NCI-H774 (cell line): ENCODE results near the gene HDAC11.
"Not testable (repeated sequence)": the region's sequence is repeated elsewhere in the genome, so short reads cannot be mapped to it uniquely, and the experiment has no call there.

Experiments
- DNase-seq: peaks from one replicate; lab custom pipeline; 2025; lab: John Stamatoyannopoulos, UW

HDAC11 gene

DNA sequence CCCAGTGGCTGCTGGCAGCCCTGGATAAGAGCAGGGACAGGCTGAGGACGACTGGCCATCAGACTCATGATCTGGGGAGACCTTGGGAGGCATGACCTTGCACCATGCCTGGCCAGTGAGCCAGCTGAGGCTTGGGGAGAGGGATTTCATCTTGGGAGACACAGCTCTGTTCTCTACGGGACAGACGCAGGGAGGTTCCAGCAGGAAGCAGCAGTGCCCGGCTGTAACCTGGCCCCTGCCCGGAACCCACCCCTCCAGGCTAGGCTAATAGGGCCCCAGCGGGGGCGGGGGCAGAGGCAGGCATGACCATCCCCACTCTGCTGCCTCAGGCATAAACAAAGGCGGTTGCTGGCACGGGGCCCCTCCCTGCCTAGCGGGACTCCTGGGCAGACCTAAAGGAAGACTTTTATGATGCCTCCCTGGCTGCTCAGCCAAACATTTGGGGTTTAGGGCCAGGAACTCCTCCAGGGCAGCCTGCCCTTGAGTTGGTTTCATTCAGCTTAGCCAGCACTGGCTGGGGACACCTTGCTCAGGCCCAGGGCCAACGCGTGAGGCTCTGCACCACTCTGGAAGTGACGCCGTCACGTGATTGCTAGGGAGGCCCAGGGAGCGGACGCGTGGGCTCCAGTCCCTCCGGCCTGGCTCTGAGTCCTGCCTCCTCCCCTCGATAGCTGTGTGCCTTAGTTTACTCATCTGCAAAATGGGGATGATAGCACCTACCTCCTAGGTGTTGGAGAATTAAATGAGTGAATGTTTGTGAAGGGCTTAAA lies 27.6 kb downstream of the HDAC11 start:
- no peak for DNase-seq

GRCh38 chr3:13508496-13508895 lies 28.4 kb downstream of the HDAC11 start:
- no peak for DNase-seq

DNA sequence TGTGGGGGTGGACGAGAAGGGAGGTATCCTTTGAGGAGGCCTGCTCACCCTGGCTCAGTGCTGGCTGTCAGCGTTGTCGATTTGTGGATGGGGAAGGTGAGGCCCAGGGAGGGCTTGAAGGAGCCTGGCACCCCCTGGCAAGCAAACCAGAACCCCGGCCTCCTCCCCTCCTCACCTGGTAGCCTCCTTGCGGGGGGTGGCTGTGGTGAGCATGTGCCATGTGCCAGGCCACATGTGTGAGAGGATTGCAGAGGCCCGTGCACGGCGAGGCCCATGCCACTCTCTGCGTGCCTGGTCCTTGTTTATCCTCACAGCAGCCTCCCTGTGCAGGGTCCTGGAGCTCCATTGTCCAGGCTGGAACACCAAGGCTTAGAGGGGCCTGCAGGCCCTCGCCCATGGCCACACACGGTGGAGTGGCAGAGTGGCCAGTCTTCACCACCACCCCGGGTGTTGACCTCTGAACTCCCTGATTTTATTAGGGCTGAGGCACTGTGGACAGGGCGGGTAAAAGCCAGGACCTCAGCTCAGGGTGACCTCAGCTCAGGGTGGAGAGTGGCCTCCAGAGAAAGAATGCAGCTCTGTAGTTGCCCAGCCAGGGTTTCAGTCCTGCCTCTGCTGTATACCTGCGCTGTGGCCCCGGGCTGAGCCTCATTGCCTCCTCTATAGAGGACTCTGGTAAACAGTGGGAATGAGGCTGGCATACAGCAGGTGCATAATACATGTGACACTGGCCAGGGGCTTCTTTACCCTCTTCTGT lies 29.1 kb downstream of the HDAC11 start:
- no peak for DNase-seq

DNA sequence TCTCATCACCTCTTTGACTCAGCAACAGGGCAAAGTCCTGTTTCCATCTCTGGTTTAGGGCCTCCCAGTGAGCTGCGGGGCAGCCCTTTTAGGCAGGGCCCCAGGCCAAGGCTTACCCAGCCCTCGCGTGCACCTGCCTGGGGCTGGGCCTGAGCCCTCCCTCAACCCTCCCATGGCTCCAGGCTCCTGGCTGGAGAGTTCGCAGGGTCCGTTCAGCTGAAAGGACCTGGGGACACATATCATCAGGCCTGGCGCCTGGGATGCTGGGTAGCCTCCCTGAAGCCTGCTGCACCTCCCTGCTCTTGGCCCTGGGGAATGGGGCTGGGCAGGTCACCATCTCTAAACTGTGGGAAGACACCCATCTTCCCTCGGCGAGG lies 29.7 kb downstream of the HDAC11 start:
- no peak for DNase-seq

DNA sequence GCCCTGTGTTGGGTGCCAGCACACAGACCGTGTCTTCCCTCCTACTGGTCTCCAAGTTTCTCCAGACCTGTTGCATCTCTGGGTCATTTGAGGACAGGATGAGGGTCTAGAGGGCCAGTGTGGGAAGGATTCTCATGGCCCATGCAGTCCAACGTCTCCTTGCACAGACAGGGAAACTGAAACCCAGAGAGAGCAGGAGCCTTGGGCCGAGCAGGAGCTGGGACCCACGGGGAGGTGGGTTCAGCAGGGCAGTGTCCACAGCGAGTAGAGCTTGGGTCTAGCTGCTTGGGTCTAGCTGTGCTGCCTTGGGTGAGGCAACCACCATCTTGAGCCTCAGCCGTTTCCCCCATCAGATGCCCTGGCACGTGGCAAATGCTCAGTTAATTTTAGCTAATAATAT lies 32.3 kb downstream of the HDAC11 start:
- DNase-seq, result no peak

GRCh38 chr3:13513051-13513912 lies 33.2 kb downstream of the HDAC11 start:
- DNase-seq, result no peak

DNA sequence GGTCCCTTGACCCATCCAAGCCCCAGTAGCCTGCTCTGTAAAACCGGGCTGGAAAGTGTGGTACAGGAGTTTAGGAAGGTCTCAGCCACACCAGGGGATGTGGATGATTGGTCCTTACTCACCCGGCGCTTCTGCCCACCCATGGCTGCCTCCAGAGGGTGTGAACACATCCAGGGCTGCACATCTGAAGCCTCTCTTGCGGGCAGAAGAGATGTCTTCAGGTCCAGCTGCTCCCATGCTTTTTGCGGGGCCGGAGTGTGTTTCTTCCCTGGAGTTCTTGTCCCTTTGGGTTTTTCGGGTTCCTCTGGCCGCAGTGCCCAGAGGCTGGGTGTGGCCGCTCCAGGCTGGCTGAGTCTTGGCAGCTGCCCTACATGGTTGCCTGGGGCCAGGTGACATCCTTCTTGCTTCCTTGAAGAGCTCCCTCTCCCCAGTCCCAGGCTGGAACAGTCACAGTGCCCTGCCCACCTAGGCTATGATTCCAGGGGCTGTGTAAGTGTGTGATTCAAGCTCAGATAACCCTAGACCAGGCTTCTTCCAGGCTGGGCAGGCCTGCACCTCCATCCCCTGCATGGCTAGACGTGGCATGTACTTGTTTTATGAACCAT lies 33.9 kb downstream of the HDAC11 start:
- no peak for DNase-seq

GRCh38 chr3:13514639-13515435 lies 34.7 kb downstream of the HDAC11 start:
- DNase-seq, result no peak

DNA sequence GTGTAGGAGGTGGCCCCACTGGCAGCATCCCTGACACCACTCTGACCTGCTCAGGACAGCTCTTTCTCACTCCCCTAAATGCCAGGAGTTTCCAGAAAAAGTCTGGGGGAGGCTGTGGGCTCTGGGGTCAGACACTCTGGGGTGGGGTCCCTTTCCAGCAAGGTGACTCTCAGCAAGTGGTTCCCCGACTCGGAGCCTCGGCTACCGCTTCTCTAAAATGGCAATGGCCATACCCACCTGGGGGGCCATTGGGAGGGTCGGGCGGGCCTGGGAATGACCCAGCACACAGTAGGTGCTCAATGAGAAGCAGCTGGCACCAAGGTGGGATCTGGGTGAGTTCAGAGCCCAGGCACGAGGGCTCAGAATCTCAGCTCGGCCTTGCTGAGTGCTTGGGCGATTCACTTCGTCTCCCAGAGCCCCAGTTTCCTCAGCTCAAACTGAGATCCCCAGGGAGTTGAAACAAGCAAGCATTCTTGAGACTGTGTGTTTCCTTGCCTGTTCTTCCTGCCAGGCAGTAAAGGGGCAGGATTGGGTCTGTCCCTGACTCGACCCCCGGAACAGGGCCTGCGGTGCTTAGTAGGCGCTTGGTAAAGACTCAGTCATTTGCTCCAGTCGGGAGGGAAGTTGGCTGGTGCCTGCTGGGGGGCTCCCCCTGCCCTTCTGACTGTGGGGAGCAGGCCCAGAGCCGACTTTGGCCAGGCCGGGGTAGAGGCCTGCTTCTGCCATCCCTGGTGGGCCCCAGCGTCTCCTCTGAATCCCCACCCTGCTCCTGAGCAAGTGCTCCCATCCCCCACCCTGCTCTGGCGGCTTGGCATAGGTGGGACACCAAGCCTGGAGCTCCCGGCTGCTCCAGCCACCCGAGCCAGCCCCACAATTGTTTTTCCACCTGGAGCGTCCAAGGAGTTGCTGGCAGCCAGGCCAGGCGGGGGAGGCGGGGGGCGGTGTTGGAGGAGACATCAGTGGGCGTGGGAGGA lies 36.0 kb downstream of the HDAC11 start:
- DNase-seq, result no peak

DNA sequence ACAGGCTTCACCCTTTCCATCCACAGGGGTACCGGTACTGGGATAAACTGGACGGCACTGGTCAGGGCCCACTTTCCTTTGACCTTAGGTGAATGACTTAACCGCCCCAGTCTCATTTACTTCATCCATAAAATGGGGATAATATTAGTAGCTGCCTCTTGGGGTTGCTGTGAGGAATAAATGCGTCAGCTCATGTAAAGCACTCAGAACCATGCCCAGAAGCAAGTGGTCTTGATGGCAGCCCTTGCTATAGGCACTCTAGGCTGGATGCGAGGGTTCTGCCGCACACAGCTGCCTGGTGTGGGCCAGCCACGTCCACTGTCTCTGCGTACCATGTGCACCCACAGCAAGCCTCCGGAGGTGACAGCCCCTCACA lies 36.6 kb downstream of the HDAC11 start:
- no peak for DNase-seq

DNA sequence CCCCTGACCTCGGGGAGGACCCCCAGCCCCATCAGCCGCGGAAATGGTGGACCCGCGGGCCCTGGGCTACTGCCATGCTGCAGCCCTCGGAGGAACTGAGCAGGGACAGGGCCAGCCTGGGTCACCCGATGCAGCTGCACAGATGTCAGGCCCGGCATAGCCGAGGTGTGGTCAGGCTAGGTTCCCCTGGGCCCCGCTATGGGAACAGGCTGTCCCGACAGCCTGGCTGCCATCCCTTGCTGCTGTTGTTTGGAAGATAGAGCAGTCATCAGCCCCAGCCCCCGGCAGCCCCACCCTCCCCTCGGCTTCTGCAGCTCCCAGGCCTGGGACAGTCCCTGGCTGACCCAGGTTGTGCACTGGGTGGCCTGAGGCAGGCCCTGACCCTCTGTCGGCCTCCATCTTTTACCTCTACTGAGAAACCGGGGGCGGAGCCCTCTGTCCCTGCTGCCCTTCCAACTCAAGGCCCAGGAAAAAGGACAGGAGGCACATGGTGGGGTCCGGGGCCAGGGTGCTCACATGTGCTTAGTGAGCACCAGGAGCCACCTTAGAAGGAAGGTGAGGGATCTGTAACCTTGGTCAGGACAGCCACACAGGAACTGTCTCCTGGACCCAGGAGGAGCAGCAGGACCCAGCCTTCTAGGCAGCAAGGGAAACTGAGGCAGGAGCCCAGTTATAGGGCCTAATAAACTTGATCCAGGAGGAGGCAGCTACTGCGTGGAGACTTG lies 37.3 kb downstream of the HDAC11 start:
- DNase-seq, result no peak

GRCh38 chr3:13518516-13518953 lies 38.4 kb downstream of the HDAC11 start:
- DNase-seq, result no peak

DNA sequence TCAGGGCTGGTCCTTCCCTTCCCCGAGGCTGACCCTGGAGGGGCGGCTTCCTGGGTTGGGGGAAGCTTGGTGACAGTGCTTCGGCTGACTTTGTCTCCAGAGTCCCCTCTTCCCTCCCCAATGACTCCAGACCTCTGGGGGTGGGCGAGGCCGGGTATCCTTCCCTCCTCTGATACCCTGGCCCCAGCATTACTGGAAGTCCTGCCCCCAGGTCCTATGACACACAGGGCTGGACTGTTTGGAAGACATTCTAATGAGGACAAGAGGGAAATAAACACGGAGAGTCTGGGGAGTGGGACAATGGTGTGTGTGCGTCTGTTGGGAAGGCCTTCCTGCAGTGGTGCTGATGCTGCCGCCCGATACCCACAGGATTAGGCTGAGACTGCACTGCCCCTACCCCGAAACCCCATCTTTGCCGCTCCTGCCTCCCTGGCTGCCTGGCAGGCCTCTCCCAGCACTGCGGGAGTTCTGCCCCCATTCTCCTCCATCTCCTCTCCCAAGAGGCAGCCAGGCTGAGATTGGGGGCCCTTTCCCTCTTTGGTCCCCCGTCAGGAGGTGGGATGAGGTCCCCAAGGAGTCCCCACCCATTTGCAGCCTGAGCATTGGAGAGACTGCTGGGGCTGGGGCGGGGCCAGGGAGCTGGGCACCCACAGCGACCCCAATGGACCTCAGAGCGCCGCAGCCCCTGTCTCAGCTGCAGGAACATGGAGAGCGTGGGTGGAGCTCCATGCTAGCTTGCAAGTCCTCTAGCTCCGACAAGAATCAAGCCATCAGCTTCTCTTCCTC lies 39.1 kb downstream of the HDAC11 start:
- no peak for DNase-seq

GRCh38 chr3:13520326-13520880 lies 40.3 kb downstream of the HDAC11 start:
- no peak for DNase-seq

DNA sequence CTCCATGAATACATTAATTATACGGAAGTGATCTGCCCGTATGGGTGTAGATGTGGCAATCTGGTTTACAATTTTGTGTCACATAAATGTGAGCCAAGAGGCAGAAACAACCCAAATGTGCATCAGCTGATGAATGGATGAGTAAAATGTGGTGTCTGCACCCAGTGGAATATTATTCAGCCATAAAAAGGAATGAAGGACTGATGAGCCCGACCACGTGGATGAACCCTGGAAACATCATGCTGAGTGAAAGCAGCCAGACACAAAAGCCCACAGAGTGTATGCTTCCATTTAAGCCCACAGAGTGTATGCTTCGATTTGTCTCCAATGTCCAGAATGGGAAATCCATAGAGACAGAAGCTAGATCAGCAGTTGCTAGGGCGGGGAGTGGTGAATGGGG lies 41.2 kb downstream of the HDAC11 start:
- no peak for DNase-seq

DNA sequence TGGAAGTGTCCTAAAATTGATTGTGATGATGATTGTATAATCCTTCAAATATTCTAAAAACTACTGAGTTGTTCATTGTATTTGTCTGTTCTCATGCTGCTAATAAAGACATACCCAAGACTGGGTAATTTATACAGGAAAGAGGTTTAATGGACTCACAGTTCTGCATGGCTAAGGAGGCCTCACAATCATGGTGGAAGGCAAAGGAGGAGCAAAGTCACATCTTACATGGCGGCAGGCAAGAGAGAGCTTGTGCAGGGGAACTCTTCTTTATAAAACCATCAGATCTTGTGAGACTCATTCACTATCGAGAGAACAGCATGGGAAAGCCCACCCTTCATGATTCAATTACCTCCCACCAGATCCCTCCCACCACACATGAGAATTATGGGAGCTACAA lies 41.6 kb downstream of the HDAC11 start:
- not testable (repeated sequence) for DNase-seq

DNA sequence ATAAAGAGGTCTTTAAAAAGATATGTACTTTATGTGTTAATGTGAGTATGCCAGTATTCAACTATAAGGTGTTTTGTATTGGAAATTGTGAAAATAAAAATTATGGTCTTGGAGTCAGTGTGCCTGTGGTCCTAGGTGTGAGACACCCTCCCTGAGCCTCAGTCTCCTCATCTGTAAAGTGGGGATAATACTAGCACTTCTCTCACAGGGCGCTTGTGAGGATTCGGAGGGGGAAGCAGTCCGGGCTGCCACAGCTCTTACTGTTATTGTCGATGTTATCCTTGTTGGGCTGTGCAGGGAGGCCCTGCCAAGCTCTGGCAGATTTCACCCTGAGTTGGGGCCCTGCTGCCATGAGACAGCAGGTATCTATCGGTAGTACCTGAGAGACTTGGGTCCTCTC lies 42.1 kb downstream of the HDAC11 start:
- DNase-seq, result no peak

- DNase-seq, result no peak
These were observed 45.0 kb downstream of the HDAC11 start for GRCh38 chr3:13524979-13525669.
